ENCODE data around the gene ZNF888.
A peak's percentile ranks its signal among the peaks of the same experiment; 100 is the strongest.
"Not testable (repeated sequence)": the region's sequence is repeated elsewhere in the genome, so short reads cannot be mapped to it uniquely, and the experiment has no call there.

ZNF888 gene

GRCh38 chr19:52922841-52923777 lies at the start of gene ZNF888:
ZNF888 (minus strand) TSS chr19:52923428; CDS start chr19:52917873, 5,555 bp downstream.
- DNase-seq, result peak; percentile 71 to 79 (median 78)

DNA sequence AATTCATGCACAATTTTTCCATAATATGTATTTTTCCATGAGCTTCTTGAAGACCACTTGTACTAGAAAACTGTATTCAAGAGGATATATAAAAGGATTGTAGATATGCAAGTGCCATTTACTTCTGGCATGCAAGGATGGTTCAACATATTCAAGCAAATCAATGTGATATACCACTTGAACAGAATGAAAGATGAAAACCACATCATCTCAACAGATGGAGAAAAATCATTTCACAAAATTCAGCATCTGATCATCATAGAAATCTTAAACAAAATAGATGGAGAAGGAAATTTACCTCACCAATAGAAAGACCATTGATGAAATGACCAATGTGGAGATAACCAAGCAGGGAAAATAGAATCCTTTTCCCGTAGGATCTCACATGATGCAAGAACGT lies 44.5 kb upstream of the ZNF888 start:
- DNase-seq, result no peak

DNA sequence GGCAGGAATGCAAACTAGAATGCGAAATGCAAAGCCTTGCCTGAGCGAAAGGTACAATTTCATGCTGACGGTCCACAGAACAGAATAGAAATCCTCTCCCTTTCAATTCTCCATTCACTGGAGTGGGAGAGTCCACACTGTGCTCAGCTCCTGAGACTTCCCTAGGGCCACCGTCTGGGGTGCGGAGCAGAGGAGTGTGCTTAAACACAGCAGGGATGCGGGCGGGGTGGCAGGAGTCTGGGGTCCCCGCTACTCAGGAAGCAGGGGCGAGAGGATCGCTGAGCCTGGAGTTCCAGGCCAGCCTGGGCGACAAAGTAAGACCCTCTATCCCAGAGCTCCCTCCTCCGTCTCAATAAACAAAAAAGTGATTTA lies 40.0 kb upstream of the ZNF888 start:
- peak in 1 of 4 experiments; percentile 9 for DNase-seq

- DNase-seq, result peak; percentile 96 to 98 (median 98)
These were observed 39.4 kb upstream of the ZNF888 start, which contains the start of gene ZNF816 for GRCh38 chr19:52962394-52963246. ZNF816 (minus strand) TSS chr19:52962881; CDS start chr19:52956089, 6,792 bp downstream.

- DNase-seq, result no peak
These were observed 38.8 kb upstream of the ZNF888 start for GRCh38 chr19:52961981-52962380.

DNA sequence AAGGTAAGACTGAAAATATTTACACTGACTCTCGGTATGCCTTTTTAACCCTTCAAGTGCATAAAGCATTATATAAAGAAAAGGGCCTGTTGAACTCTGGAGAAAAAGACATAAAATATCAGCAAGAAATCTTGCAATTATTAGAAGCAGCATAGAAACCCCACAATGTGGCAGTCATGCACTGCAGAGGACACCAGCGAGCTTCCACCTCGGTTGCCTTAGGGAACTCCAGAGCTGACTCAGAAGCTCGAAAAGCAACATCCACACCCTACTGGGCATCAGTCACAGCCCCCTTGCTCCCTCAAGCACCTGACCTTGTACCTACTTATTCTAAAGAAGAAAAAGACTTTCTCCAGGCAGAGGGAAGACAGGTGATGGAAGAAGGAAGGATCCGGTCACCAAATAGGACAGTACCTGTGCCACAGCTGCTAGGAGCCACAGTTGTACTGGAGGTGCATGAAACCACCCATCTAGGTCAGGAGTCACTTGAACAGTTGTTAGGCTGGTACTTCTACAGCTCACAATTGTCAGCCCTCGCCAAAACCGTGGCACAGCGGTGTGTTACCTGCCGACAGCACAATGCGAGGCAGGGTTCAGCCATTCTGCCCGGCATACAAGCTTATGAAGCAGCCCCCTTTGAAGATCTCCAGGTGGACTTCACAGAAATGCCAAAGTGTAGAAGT lies 36.5 kb upstream of the ZNF888 start:
- no peak for DNase-seq

- no peak for DNase-seq
These were observed 34.4 kb upstream of the ZNF888 start for GRCh38 chr19:52957591-52957990.

DNA sequence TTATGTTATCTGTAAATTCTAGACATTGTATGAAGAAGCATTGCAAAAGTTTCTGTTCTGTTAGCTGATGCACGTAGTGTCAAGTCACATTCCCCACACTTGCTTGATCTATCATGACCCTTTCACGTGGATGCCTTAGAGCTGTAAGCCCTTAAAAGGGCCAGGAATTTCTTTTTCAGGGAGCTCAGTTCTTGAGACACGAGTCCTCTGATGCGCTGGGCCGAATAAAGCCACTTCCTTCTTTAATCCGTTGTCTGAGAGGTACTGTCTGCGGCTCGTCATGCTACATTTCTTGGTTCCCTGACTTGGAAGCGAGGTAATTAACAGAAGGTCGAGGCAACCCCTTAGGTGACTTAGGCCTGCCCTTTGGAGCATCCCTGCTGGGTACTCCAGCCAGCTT lies 33.7 kb upstream of the ZNF888 start:
- DNase-seq, result no peak

DNA sequence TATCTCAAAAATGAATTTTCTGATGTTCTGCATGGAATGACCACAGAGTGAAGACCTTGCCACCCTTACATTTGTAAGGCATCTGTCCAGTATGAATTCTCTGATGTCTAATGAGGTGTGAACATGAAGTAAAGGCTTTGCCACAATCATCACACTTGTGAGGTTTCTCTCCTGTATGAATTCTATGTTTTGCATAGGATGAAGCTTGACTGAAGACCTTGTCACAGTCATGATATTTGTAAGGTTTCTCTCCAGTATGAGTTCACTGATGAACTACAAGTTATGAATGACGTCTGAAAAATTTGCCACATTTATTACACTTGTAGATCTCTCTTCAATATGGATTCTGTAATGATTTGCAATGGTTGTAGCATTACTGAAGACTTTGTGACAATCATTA lies 26.2 kb upstream of the ZNF888 start:
- DNase-seq, result no peak

DNA sequence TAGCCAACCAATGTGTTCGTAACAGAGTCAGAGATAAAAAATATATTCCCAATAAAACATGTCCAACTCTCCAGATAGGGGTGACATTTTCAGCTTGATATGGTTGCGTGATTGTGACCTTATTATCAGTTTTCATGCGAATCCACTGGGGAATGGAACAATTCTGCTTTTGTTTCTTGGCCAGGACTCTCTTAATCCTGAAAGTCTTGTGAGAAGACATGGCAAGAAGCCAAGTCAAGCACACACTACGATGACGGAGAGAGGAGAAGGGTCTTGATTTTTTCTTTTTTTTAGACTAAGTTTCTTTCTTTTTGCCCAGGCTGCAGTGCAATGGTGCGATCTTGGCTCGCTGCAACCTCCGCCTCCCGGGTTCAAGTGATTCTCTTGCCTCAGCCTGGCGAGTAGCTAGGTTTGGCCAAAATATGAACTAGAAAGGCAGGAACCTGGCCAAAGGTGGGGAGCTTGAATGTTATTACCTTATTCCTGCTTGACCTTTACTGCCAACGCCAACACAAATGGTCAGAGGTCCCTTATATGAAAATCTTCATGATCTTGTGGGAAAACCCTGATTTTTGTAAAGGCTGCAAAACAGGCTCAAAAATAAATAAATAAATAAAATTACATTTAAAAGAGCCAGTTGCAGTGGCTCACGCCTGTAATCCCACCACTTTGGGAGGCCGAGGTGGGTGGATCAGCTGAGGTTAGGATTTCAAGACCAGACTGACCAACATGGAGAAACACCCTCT lies 25.0 kb upstream of the ZNF888 start:
- no peak for DNase-seq

DNA sequence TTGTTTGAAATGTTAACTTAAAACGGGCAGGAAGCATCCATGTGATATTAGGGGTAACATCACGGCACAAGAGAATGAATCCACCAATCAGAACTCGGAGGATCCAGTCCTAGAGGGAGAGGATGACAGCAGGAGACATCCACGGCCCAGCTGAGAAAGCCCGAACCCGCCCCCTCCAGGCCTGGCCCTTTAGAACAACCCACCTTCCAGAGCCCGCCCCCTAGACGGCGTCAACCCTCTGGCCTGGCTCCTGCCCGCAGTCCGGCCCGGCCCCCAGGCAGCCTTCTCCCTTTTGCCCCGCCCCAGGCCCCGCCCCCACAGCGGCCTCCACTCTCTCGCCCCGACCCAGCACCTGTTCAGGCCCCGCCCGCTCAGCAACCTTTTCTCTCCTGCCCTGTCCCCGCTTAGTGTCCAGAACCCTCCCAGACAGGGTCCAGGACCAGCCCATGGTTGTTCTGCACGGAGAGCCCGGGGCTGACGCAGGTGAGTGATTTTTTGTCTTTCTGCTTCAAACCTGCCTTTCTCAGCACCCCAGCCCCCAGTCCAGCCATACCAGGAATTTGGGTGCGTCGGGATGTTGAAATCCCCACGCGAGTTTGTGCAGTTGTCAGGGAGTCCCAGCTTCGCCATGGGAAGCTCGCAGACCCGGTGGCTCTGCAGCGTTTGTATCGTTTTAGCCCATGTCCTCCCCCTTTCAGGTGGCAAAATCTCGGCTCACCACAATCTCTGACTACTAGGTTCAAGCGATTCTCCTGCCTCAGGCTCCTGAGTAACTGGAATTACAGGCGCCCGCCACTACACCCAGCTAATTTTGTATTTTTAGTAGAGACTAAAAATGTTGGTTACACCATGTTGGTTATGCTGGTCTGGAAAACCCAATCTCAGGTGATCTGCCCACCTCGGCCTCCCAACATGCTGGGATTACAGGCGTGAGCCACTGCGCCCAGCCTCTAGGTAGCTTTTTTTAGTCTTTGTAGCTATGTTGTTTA lies 23.4 kb upstream of the ZNF888 start:
- no peak for DNase-seq

DNA sequence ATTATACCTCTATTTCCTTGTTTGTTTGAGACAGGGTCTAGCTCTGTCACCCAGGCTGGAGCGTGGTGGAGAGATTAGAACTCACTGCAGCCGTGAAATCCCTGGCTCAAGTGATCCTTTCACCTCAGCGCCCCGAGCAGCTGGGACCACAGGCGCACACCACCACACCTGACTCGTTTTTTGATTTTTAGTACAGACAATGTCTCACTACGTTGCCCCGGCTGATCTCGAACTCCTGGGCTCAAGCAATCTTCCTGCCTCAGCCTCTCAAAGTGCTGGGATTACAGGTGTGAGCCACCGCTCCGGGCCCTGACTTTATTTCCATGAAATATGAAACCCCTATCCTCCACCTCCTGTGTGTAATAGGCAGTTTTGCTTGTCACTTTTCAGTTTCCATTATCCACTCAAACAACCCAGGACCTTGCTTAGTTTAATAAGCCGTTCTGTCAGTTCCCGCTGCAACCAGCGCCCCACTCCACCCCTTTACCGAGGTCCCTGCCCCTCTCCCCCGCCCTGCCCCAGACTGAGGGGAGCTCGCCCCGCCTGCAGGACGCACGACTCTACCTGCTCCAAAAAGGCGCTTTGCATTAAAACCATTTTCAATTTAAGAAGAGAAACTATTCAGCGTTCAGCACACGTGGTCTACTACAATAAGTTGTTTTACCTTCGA lies 22.6 kb upstream of the ZNF888 start:
- DNase-seq, result no peak

GRCh38 chr19:52944703-52945493 lies 21.7 kb upstream of the ZNF888 start:
- DNase-seq, result not testable (repeated sequence)

DNA sequence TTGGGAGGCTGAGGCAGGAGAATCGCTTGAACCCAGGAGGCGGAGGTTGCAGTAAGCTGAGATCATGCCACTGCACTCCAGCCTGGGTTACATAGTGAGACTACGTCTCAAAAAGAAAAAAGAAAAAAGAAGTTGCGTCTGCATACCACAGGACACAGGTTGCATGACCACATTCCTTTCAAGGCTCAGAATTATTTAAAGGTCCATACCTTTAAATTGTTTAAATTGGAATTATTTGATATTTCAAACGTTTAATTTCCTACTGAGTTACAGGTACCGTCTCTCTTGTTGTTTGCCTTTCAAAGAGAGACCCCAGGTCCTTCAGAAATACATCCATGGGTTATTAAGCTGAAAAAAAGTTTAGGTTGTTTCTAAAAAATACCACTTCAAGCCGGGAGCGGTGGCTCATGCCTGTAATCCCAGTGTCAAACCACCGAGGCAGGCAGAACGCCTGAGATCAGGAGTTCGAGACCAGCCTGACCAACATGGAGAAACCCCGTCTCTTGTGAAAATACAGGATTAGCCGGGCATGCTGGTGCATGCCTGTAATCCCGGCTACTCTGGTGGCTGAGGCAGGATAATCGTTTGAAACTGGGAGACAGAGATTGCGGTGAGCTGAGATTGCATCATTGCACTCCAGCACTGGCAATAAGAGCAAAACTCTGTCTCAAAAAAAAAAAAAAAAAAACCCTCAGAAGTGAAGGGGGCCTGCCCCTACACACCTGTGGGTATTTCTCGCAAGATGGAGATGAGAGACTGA lies 20.8 kb upstream of the ZNF888 start:
- no peak for DNase-seq

GRCh38 chr19:52943134-52943883 lies 20.1 kb upstream of the ZNF888 start:
- no peak for DNase-seq

- DNase-seq, result peak; percentile 87 to 93 (median 90)
These were observed 19.3 kb upstream of the ZNF888 start for GRCh38 chr19:52942386-52943133.

DNA sequence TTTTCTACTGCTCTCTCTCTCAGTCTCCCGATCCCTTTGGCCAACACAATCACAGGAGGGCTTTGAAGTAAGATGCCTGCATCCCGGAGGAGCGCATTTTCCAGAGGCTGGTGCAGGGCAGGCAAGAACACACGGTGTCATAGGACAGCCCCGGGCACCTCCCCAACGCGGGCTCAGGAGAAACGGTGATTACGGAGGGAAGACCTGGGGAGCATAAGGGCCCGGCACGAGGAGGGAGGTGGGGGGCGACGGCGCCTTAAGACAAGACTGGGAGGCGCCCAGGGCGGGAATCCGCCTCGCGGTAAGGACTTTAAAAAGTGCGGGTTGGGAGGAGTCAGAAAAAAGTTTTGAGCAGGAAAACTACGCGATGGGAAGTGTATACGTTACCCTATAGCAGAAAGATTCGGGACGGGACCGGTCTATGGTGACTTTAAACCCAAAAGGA lies 18.7 kb upstream of the ZNF888 start:
- peak in 1 of 4 experiments; percentile 2 for DNase-seq
